ENCODE measurements around the gene SEMA3C.

DNA sequence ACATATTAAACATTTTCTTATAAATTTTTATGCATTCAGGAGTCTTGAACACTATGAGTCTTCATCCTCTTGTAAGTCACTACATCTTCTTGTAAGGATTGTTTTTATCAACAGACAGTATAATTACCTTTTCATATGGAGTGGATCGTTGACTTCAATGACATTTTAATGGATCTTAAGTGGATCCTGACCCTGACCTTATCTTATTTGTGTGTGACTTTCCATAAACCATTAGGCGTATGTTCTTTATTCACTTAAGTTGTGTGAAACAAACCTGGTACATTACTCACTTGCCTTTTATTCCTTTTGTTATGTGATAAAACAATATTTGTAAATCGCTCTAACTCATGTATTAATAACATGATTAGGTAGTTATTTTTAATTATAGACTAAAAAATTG lies 18.5 kb upstream of the SEMA3C start:
- TF ChIP-seq, protein P1, sequence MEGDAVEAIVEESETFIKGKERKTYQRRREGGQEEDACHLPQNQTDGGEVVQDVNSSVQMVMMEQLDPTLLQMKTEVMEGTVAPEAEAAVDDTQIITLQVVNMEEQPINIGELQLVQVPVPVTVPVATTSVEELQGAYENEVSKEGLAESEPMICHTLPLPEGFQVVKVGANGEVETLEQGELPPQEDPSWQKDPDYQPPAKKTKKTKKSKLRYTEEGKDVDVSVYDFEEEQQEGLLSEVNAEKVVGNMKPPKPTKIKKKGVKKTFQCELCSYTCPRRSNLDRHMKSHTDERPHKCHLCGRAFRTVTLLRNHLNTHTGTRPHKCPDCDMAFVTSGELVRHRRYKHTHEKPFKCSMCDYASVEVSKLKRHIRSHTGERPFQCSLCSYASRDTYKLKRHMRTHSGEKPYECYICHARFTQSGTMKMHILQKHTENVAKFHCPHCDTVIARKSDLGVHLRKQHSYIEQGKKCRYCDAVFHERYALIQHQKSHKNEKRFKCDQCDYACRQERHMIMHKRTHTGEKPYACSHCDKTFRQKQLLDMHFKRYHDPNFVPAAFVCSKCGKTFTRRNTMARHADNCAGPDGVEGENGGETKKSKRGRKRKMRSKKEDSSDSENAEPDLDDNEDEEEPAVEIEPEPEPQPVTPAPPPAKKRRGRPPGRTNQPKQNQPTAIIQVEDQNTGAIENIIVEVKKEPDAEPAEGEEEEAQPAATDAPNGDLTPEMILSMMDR (IDR thresholded peaks at IDR 0.05; ENCODE audit: low read depth, low read length, poor library complexity, severe bottlenecking), result no peak
- TF ChIP-seq EZH2phosphoT487 (IDR thresholded peaks at IDR 0.05; ENCODE audit: borderline replicate concordance, low read length), result no peak

Measured in DOHH2 (cell line).